Erythroblast (primary cell): ENCODE measurements around the gene IL17RC.

Experiments used
- GATA1 ChIP-seq: IDR thresholded peaks from 2 replicates; pipeline ENCODE4 v1.6.1; 2011; ENCODE audit warnings: low read depth, mild to moderate bottlenecking, control low read depth, low read length, moderate library complexity
- POLR2A ChIP-seq: IDR thresholded peaks from 2 replicates; pipeline ENCODE4 v1.6.1; 2011; ENCODE audit warnings: mild to moderate bottlenecking, low read length

GRCh38 chr3:9906480-9906879 is 10.4 kb upstream of the IL17RC start:
- TF ChIP-seq POLR2A (no peak), GATA1 (no peak)
